T1000 (cell line): ENCODE measurements around the gene DNAJC24.
"Not testable (repeated sequence)": the region's sequence is repeated elsewhere in the genome, so short reads cannot be mapped to it uniquely, and the experiment has no call there.

Experiments used
- DNase-seq: peaks from one replicate; lab custom pipeline; 2025; ENCODE audit warnings: mixed read lengths; lab: John Stamatoyannopoulos, UW

DNAJC24 gene

GRCh38 chr11:31369348-31370329, at the start of gene DNAJC24, which contains the start of gene DCDC1:
Gene DNAJC24, plus strand, starts transcription at chr11:31369860. Its CDS starts 889 bp downstream, at chr11:31370749.
Gene DCDC1, minus strand, starts transcription at chr11:31369739. Its CDS starts 41,459 bp downstream, at chr11:31328280.
- DNase-seq: peak; percentile 84

- not testable (repeated sequence) for DNase-seq
Observed at GRCh38 chr11:31321494-31321893, 48.2 kb upstream of the DNAJC24 start.

GRCh38 chr11:31323145-31323544, 46.5 kb upstream of the DNAJC24 start:
- DNase-seq: no peak

- DNase-seq: peak; percentile 32
Observed at GRCh38 chr11:31325160-31325559, 44.5 kb upstream of the DNAJC24 start.

- no peak for DNase-seq
Observed at GRCh38 chr11:31326470-31327148, 43.1 kb upstream of the DNAJC24 start.

- DNase-seq: no peak
Observed at GRCh38 chr11:31327417-31327816, 42.2 kb upstream of the DNAJC24 start.

- DNase-seq: no peak
Observed at GRCh38 chr11:31328697-31329096, 41.0 kb upstream of the DNAJC24 start.

GRCh38 chr11:31337806-31338205, 31.9 kb upstream of the DNAJC24 start:
- no peak for DNase-seq

- no peak for DNase-seq
Observed at GRCh38 chr11:31340903-31341572, 28.6 kb upstream of the DNAJC24 start.

- no peak for DNase-seq
Observed at GRCh38 chr11:31351168-31351567, 18.5 kb upstream of the DNAJC24 start.

- no peak for DNase-seq
Observed at GRCh38 chr11:31355131-31355530, 14.5 kb upstream of the DNAJC24 start.

GRCh38 chr11:31355817-31356216, 13.8 kb upstream of the DNAJC24 start:
- no peak for DNase-seq

- no peak for DNase-seq
Observed at GRCh38 chr11:31361743-31362142, 7.9 kb upstream of the DNAJC24 start.

- no peak for DNase-seq
Observed at GRCh38 chr11:31366795-31367194, 2.9 kb upstream of the DNAJC24 start.

GRCh38 chr11:31375879-31376278, 6.2 kb downstream of the DNAJC24 start:
- no peak for DNase-seq

- no peak for DNase-seq
Observed at GRCh38 chr11:31383116-31383515, 13.5 kb downstream of the DNAJC24 start.

GRCh38 chr11:31387379-31387778, 17.7 kb downstream of the DNAJC24 start:
- no peak for DNase-seq

- DNase-seq: no peak
Observed at GRCh38 chr11:31397239-31397834, 27.7 kb downstream of the DNAJC24 start.

GRCh38 chr11:31404614-31405013, 35.0 kb downstream of the DNAJC24 start:
- no peak for DNase-seq

- no peak for DNase-seq
Observed at GRCh38 chr11:31408201-31408600, 38.5 kb downstream of the DNAJC24 start.

- no peak for DNase-seq
Observed at GRCh38 chr11:31412946-31413345, 43.3 kb downstream of the DNAJC24 start.

GRCh38 chr11:31414338-31414737, 44.7 kb downstream of the DNAJC24 start:
- no peak for DNase-seq
